GM13976 (cell line): Measurements from ENCODE around the gene PRPF40A.
A peak's percentile ranks its signal among the peaks of the same experiment; 100 is the strongest.
"Not testable (repeated sequence)": the region's sequence is repeated elsewhere in the genome, so short reads cannot be mapped to it uniquely, and the experiment has no call there.

Source experiments
- DNase-seq: peaks from one replicate; pipeline ENCODE4 v3.0.0; 2012; ENCODE audit warnings: low spot score
- in situ Hi-C: fragments of 300-500 bp; cut with MboI; formaldehyde crosslinking; loops from one replicate; pipeline ENCODE4 v1.12.0; 2022; ENCODE audit warnings: low sequenced_read_pairs, mixed read lengths, inconsistent platforms; ENCODE audit not compliant: unreplicated experiment
- TF ChIP-seq, protein P1 (sequence below): IDR thresholded peaks from 2 replicates; pipeline ENCODE4 v1.5.1; 2012; ENCODE audit warnings: borderline replicate concordance, mild to moderate bottlenecking; ENCODE audit not compliant: insufficient read depth; ENCODE audit errors: extremely low read depth, missing control alignments, control extremely low read depth

PRPF40A gene

DNA sequence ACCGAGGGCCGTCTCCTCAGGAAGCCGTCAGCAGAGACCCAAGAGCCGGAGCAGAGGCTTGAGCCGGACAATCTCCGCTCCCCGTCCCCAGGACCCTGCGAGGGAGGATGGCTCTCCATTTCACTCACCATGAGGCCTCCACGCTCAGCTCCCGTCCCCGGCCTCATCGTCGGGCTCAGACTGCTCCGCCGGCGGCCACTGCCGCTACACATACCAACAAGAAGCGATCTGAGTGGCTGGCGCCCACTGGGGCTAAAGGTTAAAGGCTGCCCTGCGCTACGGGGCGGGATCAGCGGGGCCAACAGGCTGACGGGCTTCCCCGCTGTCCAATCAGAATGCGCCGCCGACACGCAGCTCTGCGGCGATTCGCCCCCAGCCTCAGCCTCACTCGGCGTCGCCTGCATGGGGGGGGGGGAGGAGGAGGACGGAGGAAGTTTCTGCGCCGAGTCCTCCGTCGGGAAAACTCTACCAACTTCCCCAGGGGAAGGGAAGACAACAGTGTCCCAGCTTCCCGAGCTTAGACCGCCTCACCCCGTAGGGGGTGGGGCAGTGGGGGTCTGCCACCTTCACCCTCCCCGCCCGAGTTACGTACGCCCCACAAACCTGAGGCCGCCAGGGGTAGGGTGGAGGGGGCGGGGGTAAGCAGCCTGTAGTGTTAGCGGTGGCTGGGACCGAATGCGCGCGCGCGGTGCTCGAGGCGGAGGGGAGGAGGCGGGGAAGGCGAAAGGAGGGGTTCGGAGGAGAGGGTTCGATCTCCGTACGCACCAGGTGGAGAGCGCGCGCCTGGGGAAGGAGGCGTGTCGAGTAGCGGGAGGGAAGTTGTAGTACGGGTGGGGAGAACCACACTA, at the start of gene PRPF40A:
Gene PRPF40A, minus strand, starts transcription at position 234 of the 848 bp plus-strand sequence. Its CDS starts 22 bp downstream, at position 212.
- in situ Hi-C loops, result no loop called here
- peak; percentile 97 for DNase-seq
- TF ChIP-seq, protein P1, sequence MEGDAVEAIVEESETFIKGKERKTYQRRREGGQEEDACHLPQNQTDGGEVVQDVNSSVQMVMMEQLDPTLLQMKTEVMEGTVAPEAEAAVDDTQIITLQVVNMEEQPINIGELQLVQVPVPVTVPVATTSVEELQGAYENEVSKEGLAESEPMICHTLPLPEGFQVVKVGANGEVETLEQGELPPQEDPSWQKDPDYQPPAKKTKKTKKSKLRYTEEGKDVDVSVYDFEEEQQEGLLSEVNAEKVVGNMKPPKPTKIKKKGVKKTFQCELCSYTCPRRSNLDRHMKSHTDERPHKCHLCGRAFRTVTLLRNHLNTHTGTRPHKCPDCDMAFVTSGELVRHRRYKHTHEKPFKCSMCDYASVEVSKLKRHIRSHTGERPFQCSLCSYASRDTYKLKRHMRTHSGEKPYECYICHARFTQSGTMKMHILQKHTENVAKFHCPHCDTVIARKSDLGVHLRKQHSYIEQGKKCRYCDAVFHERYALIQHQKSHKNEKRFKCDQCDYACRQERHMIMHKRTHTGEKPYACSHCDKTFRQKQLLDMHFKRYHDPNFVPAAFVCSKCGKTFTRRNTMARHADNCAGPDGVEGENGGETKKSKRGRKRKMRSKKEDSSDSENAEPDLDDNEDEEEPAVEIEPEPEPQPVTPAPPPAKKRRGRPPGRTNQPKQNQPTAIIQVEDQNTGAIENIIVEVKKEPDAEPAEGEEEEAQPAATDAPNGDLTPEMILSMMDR, result no peak

DNA sequence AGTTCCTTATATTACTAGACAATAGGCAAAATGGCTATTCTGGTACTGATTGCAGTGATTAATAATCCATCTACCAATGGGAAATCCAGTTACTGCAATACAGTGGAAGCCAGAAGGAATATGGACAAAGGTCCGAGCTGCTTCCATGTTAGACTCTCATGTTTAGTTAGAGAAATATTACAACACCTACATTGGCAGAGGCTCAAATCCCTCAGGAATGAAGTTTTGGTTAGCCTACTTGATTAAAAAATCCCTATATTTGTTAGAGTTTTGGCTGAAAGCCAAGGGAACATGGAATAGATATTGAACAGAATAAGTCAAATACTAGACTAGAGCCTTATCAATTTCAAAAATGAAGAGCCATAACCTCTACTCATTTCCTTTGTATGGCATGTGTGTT, 49.7 kb upstream of the PRPF40A start:
- TF ChIP-seq, protein P1, result no peak
- no peak for DNase-seq
- in situ Hi-C loops, result no loop called here

- in situ Hi-C loops, result no loop called here
- no peak for DNase-seq
- TF ChIP-seq, protein P1, result no peak
These were observed 46.4 kb upstream of the PRPF40A start for GRCh38 chr2:152763651-152764050.

- in situ Hi-C loops, result not testable (repeated sequence)
These were observed 45.9 kb upstream of the PRPF40A start for GRCh38 chr2:152763208-152763607.

GRCh38 chr2:152762202-152762601, 44.9 kb upstream of the PRPF40A start:
- TF ChIP-seq, protein P1, result no peak
- in situ Hi-C loops, result no loop called here
- no peak for DNase-seq

More at GRCh38 chr2:152763208-152763607, 45.9 kb upstream of the PRPF40A start:
- not testable (repeated sequence) for DNase-seq

- TF ChIP-seq, protein P1, result no peak
- DNase-seq, result no peak
These were observed 44.0 kb upstream of the PRPF40A start for GRCh38 chr2:152761214-152761613.

More at GRCh38 chr2:152761214-152761613, 44.0 kb upstream of the PRPF40A start:
- in situ Hi-C loops, result no loop called here
